ENCODE measurements around the gene AGBL4. TPM values are rescaled to one million over a fixed set of nuclear protein-coding genes. Genes with fewer than 3 reads are reported as not detected.

Gene AGBL4
- polyA plus RNA-seq, 3 donors = 1.00 to 1.2 (median 1.0) TPM

GRCh38 chr1:48999321-48999720 lies 1024.4 kb downstream of the AGBL4 start:
- no peak for DNase-seq (ENCODE audit: extremely low read depth in 1 of 11, low read depth in 9 of 11, low spot score in 4 of 11)

- DNase-seq (ENCODE audit: extremely low read depth in 1 of 11, low read depth in 9 of 11, low spot score in 4 of 11) = no peak
Observed at GRCh38 chr1:48996311-48996710, 1027.4 kb downstream of the AGBL4 start.

GRCh38 chr1:48988633-48989197 lies 1035.0 kb downstream of the AGBL4 start:
- DNase-seq (ENCODE audit: extremely low read depth in 1 of 11, low read depth in 9 of 11, low spot score in 4 of 11) = no peak

- DNase-seq (ENCODE audit: extremely low read depth in 1 of 11, low read depth in 9 of 11, low spot score in 4 of 11) = no peak
Observed at GRCh38 chr1:48979940-48980339, 1043.8 kb downstream of the AGBL4 start.

- no peak for DNase-seq (ENCODE audit: extremely low read depth in 1 of 11, low read depth in 9 of 11, low spot score in 4 of 11)
Observed at GRCh38 chr1:48978413-48978812, 1045.3 kb downstream of the AGBL4 start.

GRCh38 chr1:48977273-48977672 lies 1046.5 kb downstream of the AGBL4 start:
- DNase-seq (ENCODE audit: extremely low read depth in 1 of 11, low read depth in 9 of 11, low spot score in 4 of 11) = no peak

GRCh38 chr1:48969971-48970370 lies 1053.8 kb downstream of the AGBL4 start:
- no peak for DNase-seq (ENCODE audit: extremely low read depth in 1 of 11, low read depth in 9 of 11, low spot score in 4 of 11)

- no peak for DNase-seq (ENCODE audit: extremely low read depth in 1 of 11, low read depth in 9 of 11, low spot score in 4 of 11)
Observed at GRCh38 chr1:48967318-48967717, 1056.4 kb downstream of the AGBL4 start.

GRCh38 chr1:48966583-48966982 lies 1057.2 kb downstream of the AGBL4 start:
- DNase-seq (ENCODE audit: extremely low read depth in 1 of 11, low read depth in 9 of 11, low spot score in 4 of 11) = no peak

GRCh38 chr1:48960320-48960719 lies 1063.4 kb downstream of the AGBL4 start:
- no peak for DNase-seq (ENCODE audit: extremely low read depth in 1 of 11, low read depth in 9 of 11, low spot score in 4 of 11)

- DNase-seq (ENCODE audit: extremely low read depth in 1 of 11, low read depth in 9 of 11, low spot score in 4 of 11) = peak in 2 of 11 donors; percentile 34 to 43
Observed at GRCh38 chr1:48955774-48956173, 1068.0 kb downstream of the AGBL4 start.

- DNase-seq (ENCODE audit: extremely low read depth in 1 of 11, low read depth in 9 of 11, low spot score in 4 of 11) = no peak
Observed at GRCh38 chr1:48953617-48954016, 1070.1 kb downstream of the AGBL4 start.

GRCh38 chr1:48948562-48948961 lies 1075.2 kb downstream of the AGBL4 start:
- no peak for DNase-seq (ENCODE audit: extremely low read depth in 1 of 11, low read depth in 9 of 11, low spot score in 4 of 11)

- DNase-seq (ENCODE audit: extremely low read depth in 1 of 11, low read depth in 9 of 11, low spot score in 4 of 11) = peak in 1 of 11 donors; percentile 22
Observed at GRCh38 chr1:48947761-48948537, 1075.8 kb downstream of the AGBL4 start.

GRCh38 chr1:48946070-48946469 lies 1077.7 kb downstream of the AGBL4 start:
- DNase-seq (ENCODE audit: extremely low read depth in 1 of 11, low read depth in 9 of 11, low spot score in 4 of 11) = no peak

GRCh38 chr1:48944811-48945210 lies 1078.9 kb downstream of the AGBL4 start:
- DNase-seq (ENCODE audit: extremely low read depth in 1 of 11, low read depth in 9 of 11, low spot score in 4 of 11) = no peak

GRCh38 chr1:48943826-48944225 lies 1079.9 kb downstream of the AGBL4 start:
- DNase-seq (ENCODE audit: extremely low read depth in 1 of 11, low read depth in 9 of 11, low spot score in 4 of 11) = no peak

- no peak for DNase-seq (ENCODE audit: extremely low read depth in 1 of 11, low read depth in 9 of 11, low spot score in 4 of 11)
Observed at GRCh38 chr1:48943393-48943792, 1080.4 kb downstream of the AGBL4 start.

- no peak for DNase-seq (ENCODE audit: extremely low read depth in 1 of 11, low read depth in 9 of 11, low spot score in 4 of 11)
Observed at GRCh38 chr1:48940962-48941732, 1082.6 kb downstream of the AGBL4 start.

GRCh38 chr1:48940354-48940753 lies 1083.4 kb downstream of the AGBL4 start:
- no peak for DNase-seq (ENCODE audit: extremely low read depth in 1 of 11, low read depth in 9 of 11, low spot score in 4 of 11)
